ES-I3 (cell line): ENCODE data around the gene ST7.
"Not testable (repeated sequence)": the region's sequence is repeated elsewhere in the genome, so short reads cannot be mapped to it uniquely, and the experiment has no call there.

Experiments
- H3K36me3 ChIP-seq: 2 replicates; pipeline ENCODE4 v1.6.1; 2013; ENCODE audit warnings: mild to moderate bottlenecking, low read length, control low read depth, moderate library complexity; ENCODE audit not compliant: insufficient read depth
- H3K4me1 ChIP-seq: 2 replicates; pipeline ENCODE4 v1.6.1; 2013; ENCODE audit warnings: mild to moderate bottlenecking, control low read depth, low read length; ENCODE audit not compliant: insufficient read depth
- H3K9ac ChIP-seq: 2 replicates; pipeline ENCODE4 v1.6.1; 2013; ENCODE audit warnings: low read depth, mild to moderate bottlenecking, low read length, moderate library complexity
- H3K9me3 ChIP-seq: 2 replicates; pipeline ENCODE4 v1.6.1; 2013; ENCODE audit warnings: mild to moderate bottlenecking, low read length, moderate library complexity; ENCODE audit not compliant: control insufficient read depth, insufficient read depth

The ST7 gene

GRCh38 chr7:117225536-117225935 lies 272.2 kb downstream of the ST7 start:
- Histone ChIP-seq H3K9ac (no peak overlapping the region), H3K9me3 (no peaks in the 10 kb centered on the region), H3K36me3 (no peaks in the 10 kb centered on the region), H3K4me1 (no peaks in the 10 kb centered on the region)

GRCh38 chr7:117227091-117227490 lies 273.8 kb downstream of the ST7 start:
- H3K9ac ChIP-seq: no peak overlapping the region
- no peaks in the 10 kb centered on the region for H3K4me1 ChIP-seq
- H3K9me3 ChIP-seq: no peaks in the 10 kb centered on the region
- H3K36me3 ChIP-seq: no peaks in the 10 kb centered on the region

- Histone ChIP-seq H3K4me1 (no peaks in the 10 kb centered on the region), H3K36me3 (no peaks in the 10 kb centered on the region), H3K9ac (no peak overlapping the region), H3K9me3 (no peaks in the 10 kb centered on the region)
Observed at GRCh38 chr7:117229350-117229749, 276.0 kb downstream of the ST7 start.

GRCh38 chr7:117230276-117231046 lies 277.2 kb downstream of the ST7 start:
- Histone ChIP-seq H3K4me1 (no peaks in the 10 kb centered on the region), H3K9me3 (no peaks in the 10 kb centered on the region), H3K36me3 (no peaks in the 10 kb centered on the region), H3K9ac (no peak overlapping the region)

GRCh38 chr7:117231047-117231359 lies 277.7 kb downstream of the ST7 start:
- Histone ChIP-seq H3K9ac (no peak overlapping the region), H3K9me3 (no peaks in the 10 kb centered on the region; the same call in 1 of the 2 replicates), H3K4me1 (no peaks in the 10 kb centered on the region), H3K36me3 (no peaks in the 10 kb centered on the region)

GRCh38 chr7:117237646-117238045 lies 284.3 kb downstream of the ST7 start:
- Histone ChIP-seq H3K4me1 (no peaks in the 10 kb centered on the region), H3K9me3 (no peaks in the 10 kb centered on the region; the same call in 1 of the 2 replicates), H3K36me3 (no peaks in the 10 kb centered on the region), H3K9ac (no peak overlapping the region)

GRCh38 chr7:117238472-117238871 lies 285.2 kb downstream of the ST7 start:
- Histone ChIP-seq H3K36me3 (no peaks in the 10 kb centered on the region), H3K9ac (no peak overlapping the region), H3K4me1 (no peaks in the 10 kb centered on the region), H3K9me3 (no peaks in the 10 kb centered on the region; the same call in 1 of the 2 replicates)

GRCh38 chr7:117238937-117239336 lies 285.6 kb downstream of the ST7 start:
- Histone ChIP-seq H3K9ac (no peak overlapping the region), H3K4me1 (no peaks in the 10 kb centered on the region), H3K36me3 (no peaks in the 10 kb centered on the region), H3K9me3 (no peaks in the 10 kb centered on the region; the same call in 1 of the 2 replicates)

- H3K4me1 ChIP-seq: no peaks in the 10 kb centered on the region
- H3K9me3 ChIP-seq: no peaks in the 10 kb centered on the region; the same call in none of the 2 replicates
- no peaks in the 10 kb centered on the region for H3K36me3 ChIP-seq
- no peak overlapping the region for H3K9ac ChIP-seq
Observed at GRCh38 chr7:117241088-117241487, 287.8 kb downstream of the ST7 start.

- H3K36me3 ChIP-seq: no peaks in the 10 kb centered on the region
Observed at GRCh38 chr7:117243390-117243789, 290.1 kb downstream of the ST7 start.

GRCh38 chr7:117245703-117246102 lies 292.4 kb downstream of the ST7 start:
- H3K36me3 ChIP-seq, H3K4me1 ChIP-seq, H3K9me3 ChIP-seq, H3K9ac ChIP-seq: not testable (repeated sequence)

More at GRCh38 chr7:117243390-117243789, 290.1 kb downstream of the ST7 start:
- no peaks in the 10 kb centered on the region for H3K4me1 ChIP-seq
- no peaks in the 10 kb centered on the region; the same call in 1 of the 2 replicates for H3K9me3 ChIP-seq
- no peak overlapping the region for H3K9ac ChIP-seq

- no peaks in the 10 kb centered on the region; the same call in 1 of the 2 replicates for H3K9me3 ChIP-seq
- no peaks in the 10 kb centered on the region for H3K36me3 ChIP-seq
- no peaks in the 10 kb centered on the region for H3K4me1 ChIP-seq
- no peak overlapping the region for H3K9ac ChIP-seq
Observed at GRCh38 chr7:117247809-117248208, 294.5 kb downstream of the ST7 start.

GRCh38 chr7:117248829-117249228 lies 295.5 kb downstream of the ST7 start:
- no peaks in the 10 kb centered on the region; the same call in 1 of the 2 replicates for H3K9me3 ChIP-seq
- H3K9ac ChIP-seq: no peak overlapping the region
- no peaks in the 10 kb centered on the region for H3K36me3 ChIP-seq
- H3K4me1 ChIP-seq: no peaks in the 10 kb centered on the region

- H3K4me1 ChIP-seq: no peaks in the 10 kb centered on the region
- H3K9me3 ChIP-seq: no peaks in the 10 kb centered on the region; the same call in 1 of the 2 replicates
- no peak overlapping the region for H3K9ac ChIP-seq
- H3K36me3 ChIP-seq: no peaks in the 10 kb centered on the region
Observed at GRCh38 chr7:117249696-117250095, 296.4 kb downstream of the ST7 start.

- H3K36me3 ChIP-seq: no peaks in the 10 kb centered on the region
Observed at GRCh38 chr7:117250245-117250644, 296.9 kb downstream of the ST7 start.

More at GRCh38 chr7:117250245-117250644, 296.9 kb downstream of the ST7 start:
- H3K9me3 ChIP-seq: no peaks in the 10 kb centered on the region; the same call in 1 of the 2 replicates
- H3K9ac ChIP-seq: no peak overlapping the region
- no peaks in the 10 kb centered on the region for H3K4me1 ChIP-seq
